GM12878 (cell line): Measurements from ENCODE around the gene BICDL2. TPM values are rescaled to one million over a fixed set of nuclear protein-coding genes. Genes with fewer than 3 reads are reported as not detected.
A peak's percentile ranks its signal among the peaks of the same experiment; 100 is the strongest.

Experiments used
- ASH2L ChIP-seq: fragments of 300-600, 200-600 bp; sonication (generic); IDR thresholded peaks from 2 replicates; pipeline ENCODE4 v1.6.1; 2017; ENCODE audit warnings: low read depth, mild to moderate bottlenecking, borderline replicate concordance
- CHD1 ChIP-seq: IDR thresholded peaks from 2 replicates; pipeline ENCODE4 v1.6.1; 2012; ENCODE audit warnings: low read depth, low read length, improper control_type of control experiment
- CHD2 ChIP-seq: IDR thresholded peaks from 2 replicates; pipeline ENCODE4 v1.6.1; 2011; ENCODE audit warnings: low read depth, low read length, improper control_type of control experiment, borderline replicate concordance
- CREM ChIP-seq: IDR thresholded peaks from 2 replicates; pipeline ENCODE4 v1.6.1; 2014; ENCODE audit warnings: antibody characterized with exemption, low read depth
- EED ChIP-seq: sonication (generic); IDR thresholded peaks from 2 replicates; pipeline ENCODE4 v1.6.1; 2016; ENCODE audit warnings: antibody characterized with exemption, low read depth
- EZH2 ChIP-seq: IDR thresholded peaks from 2 replicates; pipeline ENCODE4 v1.6.1; 2012; ENCODE audit warnings: low read depth, mild to moderate bottlenecking, control low read depth, inconsistent platforms, low read length, borderline replicate concordance; ENCODE audit not compliant: control insufficient read depth
- IKZF1 ChIP-seq: fragments of 450-650 bp; conservative IDR thresholded peaks from 2 replicates; pipeline ENCODE4 v1.6.1; 2017; ENCODE audit warnings: antibody characterized with exemption, mild to moderate bottlenecking
- NFXL1 ChIP-seq: fragments of 450-650 bp; IDR thresholded peaks from 2 replicates; pipeline ENCODE4 v1.6.1; 2017; ENCODE audit warnings: antibody characterized with exemption, mild to moderate bottlenecking, borderline replicate concordance
- RAD21 ChIP-seq: IDR thresholded peaks from 2 replicates; pipeline ENCODE4 v1.6.1; 2011; ENCODE audit warnings: mild to moderate bottlenecking, low read depth, low read length, moderate library complexity; ENCODE audit not compliant: insufficient read depth
- SMAD1 ChIP-seq: fragments of 450-650 bp; IDR thresholded peaks from 2 replicates; pipeline ENCODE4 v1.6.1; 2018; ENCODE audit warnings: mild to moderate bottlenecking, low read depth; ENCODE audit not compliant: partially characterized antibody
- TAF1 ChIP-seq: IDR thresholded peaks from 2 replicates; pipeline ENCODE4 v1.6.1; 2011; ENCODE audit warnings: mild to moderate bottlenecking, low read depth, low read length, borderline replicate concordance
- polyA plus RNA-seq, 11 experiments: library from polyadenylated mRNA; depleted of rRNA in 4 of 11; unstranded in 6 of 11; stranded (reverse) in 5 of 11; fragments of >200 nt; fragmentation: Nextera tagmentation in 4 of 11; fragmentation: Illumina TruSeq in 1 of 11; extraction: Ambion mirVana in 4 of 11; extraction: Trizol in 1 of 11; gene quantifications; 1 replicate in 1 of 11; 2 replicates in 10 of 11; pipeline versions ENCODE4 v1.2.1 to v1.2.3, GENCODE V29; 2011 to 2016; ENCODE audit warnings: inconsistent platforms in 2 of 11, missing spikeins in 2 of 11, low read depth in 1 of 11
- total RNA-seq, 4 experiments: library from RNA; depleted of rRNA in 3 of 4; stranded (reverse); fragments of >200 nt in 3 of 4; fragmentation: Illumina TruSeq in 1 of 4; extraction: Trizol in 1 of 4; gene quantifications; 2 replicates each; pipeline versions ENCODE4 v1.2.1 to v1.2.3, GENCODE V29; 2013 to 2021
- TF ChIP-seq, protein P1 (sequence below): fragments of 450-650 bp; IDR thresholded peaks from 2 replicates; pipeline ENCODE4 v1.6.1; 2017; ENCODE audit warnings: low read depth, mild to moderate bottlenecking, moderate library complexity
- TF ChIP-seq, protein P2 (sequence below): fragments of 450-650 bp; IDR thresholded peaks from 2 replicates; pipeline ENCODE4 v1.6.1; 2017; ENCODE audit warnings: antibody characterized with exemption, mild to moderate bottlenecking, moderate library complexity
- TF ChIP-seq, protein P3 (sequence below): IDR thresholded peaks from 2 replicates; pipeline ENCODE4 v1.6.1; 2012; ENCODE audit warnings: low read depth, low read length, improper control_type of control experiment
- TF ChIP-seq, protein P4 (sequence below): fragments of 450-650 bp; IDR thresholded peaks from 2 replicates; pipeline ENCODE4 v1.6.1; 2014; ENCODE audit warnings: mild to moderate bottlenecking
- TF ChIP-seq, protein P5 (sequence below): fragments of 150-350 bp; IDR thresholded peaks from 2 replicates; pipeline ENCODE4 v1.6.1; 2014; ENCODE audit warnings: mild to moderate bottlenecking, low read depth, low read length
- TF ChIP-seq, protein P6 (sequence below): fragments of 450-650 bp; IDR thresholded peaks from 2 replicates; pipeline ENCODE4 v1.6.1; 2017; ENCODE audit warnings: mild to moderate bottlenecking, moderate library complexity

Gene BICDL2
- total and polyA plus RNA-seq, 10 of the 15 experiments (the other 5 are each of a cell fraction or from before 2014, with no cell fraction given): not detected

DNA sequence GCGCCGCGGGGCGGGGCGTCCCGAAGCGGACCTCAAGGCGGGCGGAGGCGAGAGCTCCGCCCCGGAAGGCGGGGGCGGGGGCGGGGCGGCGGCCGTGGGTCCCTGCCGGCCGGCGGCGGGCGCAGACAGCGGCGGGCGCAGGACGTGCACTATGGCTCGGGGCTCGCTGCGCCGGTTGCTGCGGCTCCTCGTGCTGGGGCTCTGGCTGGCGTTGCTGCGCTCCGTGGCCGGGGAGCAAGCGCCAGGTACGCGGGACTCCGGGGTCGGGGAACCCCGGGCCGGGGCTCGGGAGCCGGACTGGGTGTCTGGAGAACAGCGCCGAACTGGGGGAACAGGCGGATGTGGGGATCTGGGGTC lies 16.5 kb downstream of the BICDL2 start, which contains the start of gene TNFRSF12A (continued):
- TF ChIP-seq, protein P1, sequence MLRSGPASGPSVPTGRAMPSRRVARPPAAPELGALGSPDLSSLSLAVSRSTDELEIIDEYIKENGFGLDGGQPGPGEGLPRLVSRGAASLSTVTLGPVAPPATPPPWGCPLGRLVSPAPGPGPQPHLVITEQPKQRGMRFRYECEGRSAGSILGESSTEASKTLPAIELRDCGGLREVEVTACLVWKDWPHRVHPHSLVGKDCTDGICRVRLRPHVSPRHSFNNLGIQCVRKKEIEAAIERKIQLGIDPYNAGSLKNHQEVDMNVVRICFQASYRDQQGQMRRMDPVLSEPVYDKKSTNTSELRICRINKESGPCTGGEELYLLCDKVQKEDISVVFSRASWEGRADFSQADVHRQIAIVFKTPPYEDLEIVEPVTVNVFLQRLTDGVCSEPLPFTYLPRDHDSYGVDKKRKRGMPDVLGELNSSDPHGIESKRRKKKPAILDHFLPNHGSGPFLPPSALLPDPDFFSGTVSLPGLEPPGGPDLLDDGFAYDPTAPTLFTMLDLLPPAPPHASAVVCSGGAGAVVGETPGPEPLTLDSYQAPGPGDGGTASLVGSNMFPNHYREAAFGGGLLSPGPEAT: no peak
- TF ChIP-seq ASH2L (no peak), CHD1 (no peak), TAF1 (0 out of 2 replicates have a peak, but pooled peaks have one; percentile 46), CREM (no peak), IKZF1 (0 out of 2 replicates have a peak, but pooled peaks have one; percentile 41), SMAD1 (no peak), NFXL1 (no peak), CHD2 (0 out of 2 replicates have a peak, but pooled peaks have one; percentile 14), EED (no peak), EZH2 (no peak), RAD21 (no peak)
- TF ChIP-seq, protein P2, sequence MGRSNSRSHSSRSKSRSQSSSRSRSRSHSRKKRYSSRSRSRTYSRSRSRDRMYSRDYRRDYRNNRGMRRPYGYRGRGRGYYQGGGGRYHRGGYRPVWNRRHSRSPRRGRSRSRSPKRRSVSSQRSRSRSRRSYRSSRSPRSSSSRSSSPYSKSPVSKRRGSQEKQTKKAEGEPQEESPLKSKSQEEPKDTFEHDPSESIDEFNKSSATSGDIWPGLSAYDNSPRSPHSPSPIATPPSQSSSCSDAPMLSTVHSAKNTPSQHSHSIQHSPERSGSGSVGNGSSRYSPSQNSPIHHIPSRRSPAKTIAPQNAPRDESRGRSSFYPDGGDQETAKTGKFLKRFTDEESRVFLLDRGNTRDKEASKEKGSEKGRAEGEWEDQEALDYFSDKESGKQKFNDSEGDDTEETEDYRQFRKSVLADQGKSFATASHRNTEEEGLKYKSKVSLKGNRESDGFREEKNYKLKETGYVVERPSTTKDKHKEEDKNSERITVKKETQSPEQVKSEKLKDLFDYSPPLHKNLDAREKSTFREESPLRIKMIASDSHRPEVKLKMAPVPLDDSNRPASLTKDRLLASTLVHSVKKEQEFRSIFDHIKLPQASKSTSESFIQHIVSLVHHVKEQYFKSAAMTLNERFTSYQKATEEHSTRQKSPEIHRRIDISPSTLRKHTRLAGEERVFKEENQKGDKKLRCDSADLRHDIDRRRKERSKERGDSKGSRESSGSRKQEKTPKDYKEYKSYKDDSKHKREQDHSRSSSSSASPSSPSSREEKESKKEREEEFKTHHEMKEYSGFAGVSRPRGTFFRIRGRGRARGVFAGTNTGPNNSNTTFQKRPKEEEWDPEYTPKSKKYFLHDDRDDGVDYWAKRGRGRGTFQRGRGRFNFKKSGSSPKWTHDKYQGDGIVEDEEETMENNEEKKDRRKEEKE: no peak
- TF ChIP-seq, protein P3, sequence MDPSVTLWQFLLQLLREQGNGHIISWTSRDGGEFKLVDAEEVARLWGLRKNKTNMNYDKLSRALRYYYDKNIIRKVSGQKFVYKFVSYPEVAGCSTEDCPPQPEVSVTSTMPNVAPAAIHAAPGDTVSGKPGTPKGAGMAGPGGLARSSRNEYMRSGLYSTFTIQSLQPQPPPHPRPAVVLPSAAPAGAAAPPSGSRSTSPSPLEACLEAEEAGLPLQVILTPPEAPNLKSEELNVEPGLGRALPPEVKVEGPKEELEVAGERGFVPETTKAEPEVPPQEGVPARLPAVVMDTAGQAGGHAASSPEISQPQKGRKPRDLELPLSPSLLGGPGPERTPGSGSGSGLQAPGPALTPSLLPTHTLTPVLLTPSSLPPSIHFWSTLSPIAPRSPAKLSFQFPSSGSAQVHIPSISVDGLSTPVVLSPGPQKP: 0 out of 2 replicates have a peak, but pooled peaks have one; percentile 20
- TF ChIP-seq, protein P4, sequence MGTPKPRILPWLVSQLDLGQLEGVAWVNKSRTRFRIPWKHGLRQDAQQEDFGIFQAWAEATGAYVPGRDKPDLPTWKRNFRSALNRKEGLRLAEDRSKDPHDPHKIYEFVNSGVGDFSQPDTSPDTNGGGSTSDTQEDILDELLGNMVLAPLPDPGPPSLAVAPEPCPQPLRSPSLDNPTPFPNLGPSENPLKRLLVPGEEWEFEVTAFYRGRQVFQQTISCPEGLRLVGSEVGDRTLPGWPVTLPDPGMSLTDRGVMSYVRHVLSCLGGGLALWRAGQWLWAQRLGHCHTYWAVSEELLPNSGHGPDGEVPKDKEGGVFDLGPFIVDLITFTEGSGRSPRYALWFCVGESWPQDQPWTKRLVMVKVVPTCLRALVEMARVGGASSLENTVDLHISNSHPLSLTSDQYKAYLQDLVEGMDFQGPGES: no peak
- TF ChIP-seq, protein P5, sequence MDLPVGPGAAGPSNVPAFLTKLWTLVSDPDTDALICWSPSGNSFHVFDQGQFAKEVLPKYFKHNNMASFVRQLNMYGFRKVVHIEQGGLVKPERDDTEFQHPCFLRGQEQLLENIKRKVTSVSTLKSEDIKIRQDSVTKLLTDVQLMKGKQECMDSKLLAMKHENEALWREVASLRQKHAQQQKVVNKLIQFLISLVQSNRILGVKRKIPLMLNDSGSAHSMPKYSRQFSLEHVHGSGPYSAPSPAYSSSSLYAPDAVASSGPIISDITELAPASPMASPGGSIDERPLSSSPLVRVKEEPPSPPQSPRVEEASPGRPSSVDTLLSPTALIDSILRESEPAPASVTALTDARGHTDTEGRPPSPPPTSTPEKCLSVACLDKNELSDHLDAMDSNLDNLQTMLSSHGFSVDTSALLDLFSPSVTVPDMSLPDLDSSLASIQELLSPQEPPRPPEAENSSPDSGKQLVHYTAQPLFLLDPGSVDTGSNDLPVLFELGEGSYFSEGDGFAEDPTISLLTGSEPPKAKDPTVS: no peak
- TF ChIP-seq, protein P6, sequence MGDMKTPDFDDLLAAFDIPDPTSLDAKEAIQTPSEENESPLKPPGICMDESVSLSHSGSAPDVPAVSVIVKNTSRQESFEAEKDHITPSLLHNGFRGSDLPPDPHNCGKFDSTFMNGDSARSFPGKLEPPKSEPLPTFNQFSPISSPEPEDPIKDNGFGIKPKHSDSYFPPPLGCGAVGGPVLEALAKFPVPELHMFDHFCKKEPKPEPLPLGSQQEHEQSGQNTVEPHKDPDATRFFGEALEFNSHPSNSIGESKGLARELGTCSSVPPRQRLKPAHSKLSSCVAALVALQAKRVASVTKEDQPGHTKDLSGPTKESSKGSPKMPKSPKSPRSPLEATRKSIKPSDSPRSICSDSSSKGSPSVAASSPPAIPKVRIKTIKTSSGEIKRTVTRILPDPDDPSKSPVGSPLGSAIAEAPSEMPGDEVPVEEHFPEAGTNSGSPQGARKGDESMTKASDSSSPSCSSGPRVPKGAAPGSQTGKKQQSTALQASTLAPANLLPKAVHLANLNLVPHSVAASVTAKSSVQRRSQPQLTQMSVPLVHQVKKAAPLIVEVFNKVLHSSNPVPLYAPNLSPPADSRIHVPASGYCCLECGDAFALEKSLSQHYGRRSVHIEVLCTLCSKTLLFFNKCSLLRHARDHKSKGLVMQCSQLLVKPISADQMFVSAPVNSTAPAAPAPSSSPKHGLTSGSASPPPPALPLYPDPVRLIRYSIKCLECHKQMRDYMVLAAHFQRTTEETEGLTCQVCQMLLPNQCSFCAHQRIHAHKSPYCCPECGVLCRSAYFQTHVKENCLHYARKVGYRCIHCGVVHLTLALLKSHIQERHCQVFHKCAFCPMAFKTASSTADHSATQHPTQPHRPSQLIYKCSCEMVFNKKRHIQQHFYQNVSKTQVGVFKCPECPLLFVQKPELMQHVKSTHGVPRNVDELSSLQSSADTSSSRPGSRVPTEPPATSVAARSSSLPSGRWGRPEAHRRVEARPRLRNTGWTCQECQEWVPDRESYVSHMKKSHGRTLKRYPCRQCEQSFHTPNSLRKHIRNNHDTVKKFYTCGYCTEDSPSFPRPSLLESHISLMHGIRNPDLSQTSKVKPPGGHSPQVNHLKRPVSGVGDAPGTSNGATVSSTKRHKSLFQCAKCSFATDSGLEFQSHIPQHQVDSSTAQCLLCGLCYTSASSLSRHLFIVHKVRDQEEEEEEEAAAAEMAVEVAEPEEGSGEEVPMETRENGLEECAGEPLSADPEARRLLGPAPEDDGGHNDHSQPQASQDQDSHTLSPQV: no peak
